ENCODE results near the gene TTN.

The TTN gene

GRCh38 chr2:178734518-178734917 is 72.7 kb downstream of the TTN start:
- no peak for DNase-seq (ENCODE audit: low read depth, low spot score)

GRCh38 chr2:178733975-178734374 is 73.2 kb downstream of the TTN start:
- DNase-seq (ENCODE audit: low read depth, low spot score): no peak

- DNase-seq (ENCODE audit: low read depth, low spot score): no peak
Measured at GRCh38 chr2:178732913-178733312, 74.3 kb downstream of the TTN start.

DNA sequence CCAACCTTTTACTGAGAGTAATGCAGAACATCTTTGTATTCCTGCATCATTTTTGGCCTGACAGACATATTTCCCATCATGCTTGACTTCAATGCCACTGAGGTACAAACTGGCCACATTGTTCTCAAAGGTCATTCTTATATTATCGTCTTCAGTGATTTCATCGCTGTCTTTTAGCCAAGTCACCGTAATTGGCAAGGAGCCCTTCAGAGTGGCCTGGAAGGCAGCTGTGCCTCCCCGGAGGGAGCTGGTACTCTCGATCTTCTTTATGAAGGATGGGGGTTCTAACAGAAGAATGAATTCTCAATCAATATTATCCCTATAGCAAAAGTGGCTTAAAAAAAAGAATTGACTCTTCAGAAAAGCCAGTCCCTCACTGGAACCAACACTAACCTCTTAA is 75.9 kb downstream of the TTN start:
- DNase-seq (ENCODE audit: low read depth, low spot score): no peak

DNA sequence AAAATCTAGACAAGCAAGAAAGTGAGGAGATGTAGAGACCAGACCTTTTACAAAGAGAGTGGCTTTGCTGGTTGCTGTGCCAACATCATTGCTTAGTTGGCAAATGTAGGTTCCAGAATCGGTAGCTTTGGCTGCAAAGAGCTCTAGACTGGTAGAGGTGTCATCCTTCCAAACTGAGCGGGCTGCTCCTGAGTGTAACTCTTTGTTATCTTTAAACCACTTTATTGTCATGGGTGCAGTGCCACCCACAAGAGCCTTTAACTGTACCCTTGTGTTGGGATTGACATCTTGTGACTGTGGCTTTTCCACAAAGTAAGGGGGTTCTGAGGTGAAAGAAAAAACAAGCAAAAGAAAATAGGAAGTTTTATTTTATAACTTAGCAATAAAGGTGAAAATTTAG is 77.2 kb downstream of the TTN start:
- no peak for DNase-seq (ENCODE audit: low read depth, low spot score)

DNA sequence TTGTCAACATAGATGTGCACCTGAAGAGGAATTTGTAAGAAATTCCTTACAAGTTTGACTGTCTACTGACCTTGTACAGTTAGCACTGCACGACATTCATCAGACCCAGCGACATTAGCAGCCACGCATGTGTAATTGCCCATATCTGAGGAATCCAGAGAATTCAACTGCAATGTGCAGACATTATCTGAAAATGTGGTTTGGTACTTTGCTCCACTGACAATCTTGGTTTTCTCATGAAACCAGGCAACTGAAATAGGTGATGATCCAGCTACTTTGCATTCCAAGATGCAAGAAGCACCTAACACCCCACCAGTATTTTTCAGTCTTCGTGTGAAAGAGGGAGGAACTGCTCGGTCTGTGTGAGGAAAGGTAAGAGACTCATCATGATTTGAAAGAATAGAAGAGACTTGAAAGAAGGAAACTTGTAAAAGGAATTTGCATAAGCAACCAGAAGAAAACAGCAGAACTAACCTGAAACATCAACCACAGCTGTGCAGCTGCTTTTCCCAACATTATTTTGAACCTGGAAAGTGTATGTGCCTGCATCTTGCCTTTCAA is 83.4 kb downstream of the TTN start:
- no peak for DNase-seq (ENCODE audit: low read depth, low spot score)

DNA sequence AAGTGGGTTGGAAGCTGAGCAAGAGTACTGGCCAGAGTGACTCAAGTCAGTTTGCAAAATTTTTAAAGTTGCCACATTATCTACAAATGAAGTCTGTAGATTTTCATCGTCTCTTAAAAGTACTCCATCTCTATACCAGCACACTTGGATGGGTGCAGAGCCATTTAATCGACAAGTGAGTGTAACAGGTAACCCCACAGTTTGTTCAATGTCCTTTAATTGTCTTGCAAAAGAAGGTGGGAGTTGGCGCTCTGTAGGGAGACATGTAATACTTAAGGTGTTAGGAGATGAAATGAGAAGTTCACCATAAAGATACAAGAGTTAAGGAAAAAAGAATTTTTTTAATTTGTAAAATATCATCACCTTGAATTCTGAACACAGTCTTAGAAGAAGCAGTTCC is 84.9 kb downstream of the TTN start:
- DNase-seq (ENCODE audit: low read depth, low spot score): no peak

DNA sequence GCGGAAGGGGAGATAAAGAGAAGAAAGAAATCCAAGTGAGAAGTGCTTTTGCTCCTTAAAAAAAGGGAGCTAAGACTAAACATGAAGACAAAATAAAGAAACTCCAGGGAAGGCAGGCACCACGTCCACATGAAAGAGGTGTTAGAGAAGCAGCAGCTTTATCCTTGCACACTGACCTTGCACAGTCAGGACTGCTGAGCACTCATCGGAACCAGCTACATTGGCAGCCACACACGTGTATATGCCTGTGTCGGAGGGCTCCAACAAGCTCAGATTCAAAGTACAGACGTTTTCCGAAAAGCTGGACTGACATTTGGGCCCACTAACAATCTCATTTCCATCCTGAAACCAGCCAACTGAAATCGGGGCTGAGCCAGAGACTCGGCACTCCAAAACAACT is 88.2 kb downstream of the TTN start:
- DNase-seq (ENCODE audit: low read depth, low spot score): no peak

- no peak for DNase-seq (ENCODE audit: low read depth, low spot score)
Measured at GRCh38 chr2:178718283-178718682, 88.9 kb downstream of the TTN start.

GRCh38 chr2:178716394-178716793 is 90.8 kb downstream of the TTN start:
- no peak for DNase-seq (ENCODE audit: low read depth, low spot score)

DNA sequence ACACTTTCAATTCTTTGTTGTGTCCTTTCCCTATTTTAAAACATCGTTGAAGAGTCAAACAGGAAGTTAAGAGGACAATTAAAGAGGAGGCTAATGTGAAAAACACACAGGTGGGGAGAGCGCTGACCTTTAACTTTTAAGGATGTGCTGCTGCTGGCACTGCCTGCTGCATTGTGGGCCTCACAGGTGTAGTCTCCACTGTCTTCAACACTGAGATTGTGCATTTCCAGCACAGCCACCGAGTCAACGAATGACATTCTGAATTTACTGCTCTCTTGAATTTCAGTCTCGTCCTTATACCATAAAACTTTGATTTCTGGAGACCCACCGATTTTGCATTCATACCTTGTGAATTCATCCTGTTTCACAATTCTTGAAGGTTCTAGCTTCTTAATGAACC is 91.9 kb downstream of the TTN start:
- DNase-seq (ENCODE audit: low read depth, low spot score): no peak

DNA sequence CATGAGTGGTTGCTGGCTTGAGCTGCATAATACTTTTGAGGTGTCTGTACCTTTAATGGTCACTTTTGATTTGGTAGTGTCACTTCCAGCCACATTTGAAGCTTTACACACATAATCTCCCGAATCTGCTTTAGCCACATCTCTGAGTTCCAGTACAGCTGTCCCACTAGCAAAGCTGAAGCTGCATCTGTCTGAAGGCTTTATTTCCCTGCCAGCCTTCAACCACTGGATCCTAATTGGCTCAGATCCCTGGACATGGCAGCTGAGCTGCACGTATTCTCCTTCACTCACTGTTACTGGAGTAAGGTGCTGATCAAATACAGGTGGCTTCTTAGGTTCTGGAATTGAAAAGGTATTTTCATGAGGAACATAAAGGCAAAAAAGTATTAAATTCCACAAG is 99.7 kb downstream of the TTN start:
- DNase-seq (ENCODE audit: low read depth, low spot score): no peak

- no peak for DNase-seq (ENCODE audit: low read depth, low spot score)
Measured at GRCh38 chr2:178704876-178705275, 102.3 kb downstream of the TTN start.

GRCh38 chr2:178702361-178702760 is 104.9 kb downstream of the TTN start:
- DNase-seq (ENCODE audit: low read depth, low spot score): no peak

GRCh38 chr2:178700922-178701342 is 106.3 kb downstream of the TTN start:
- DNase-seq (ENCODE audit: low read depth, low spot score): no peak

DNA sequence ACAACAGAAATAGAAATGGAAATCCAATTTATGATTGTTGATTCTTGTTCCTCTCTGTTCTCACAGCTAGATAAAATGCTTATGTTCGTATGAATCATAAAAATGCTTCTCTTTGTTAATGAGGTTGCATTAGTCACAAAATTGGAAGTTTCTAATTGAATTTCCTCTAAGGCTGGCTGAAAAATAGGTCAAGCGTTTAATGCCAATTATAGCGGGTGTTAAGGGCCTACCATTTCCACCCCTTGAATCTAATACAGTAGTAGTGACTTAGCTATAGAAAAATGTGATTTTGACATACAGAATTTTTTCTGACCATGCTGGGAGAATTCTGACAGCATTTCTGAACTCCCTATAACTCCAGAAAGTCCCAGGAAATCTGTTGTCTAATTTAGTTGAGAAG is 107.1 kb downstream of the TTN start:
- DNase-seq (ENCODE audit: low read depth, low spot score): no peak

DNA sequence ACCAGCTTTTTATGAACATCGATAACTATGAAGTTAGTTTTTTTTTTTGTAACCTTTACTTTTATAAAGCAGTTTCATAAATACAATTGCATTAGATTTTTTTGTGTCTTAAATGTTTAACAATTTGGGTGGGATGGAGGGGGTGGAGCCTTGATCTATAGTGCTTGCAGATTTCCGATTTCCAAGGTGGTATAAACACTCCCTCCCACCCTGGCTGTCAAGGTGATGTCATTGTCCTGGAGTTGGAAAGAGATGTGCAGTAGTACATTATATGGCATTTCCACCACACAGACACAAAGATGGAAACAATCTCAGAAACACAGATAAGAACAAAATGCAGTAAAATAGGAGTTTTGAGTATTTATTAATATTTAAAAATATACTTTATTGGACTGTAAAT is 114.4 kb downstream of the TTN start:
- DNase-seq (ENCODE audit: low read depth, low spot score): no peak

- no peak for DNase-seq (ENCODE audit: low read depth, low spot score)
Measured at GRCh38 chr2:178689808-178690207, 117.4 kb downstream of the TTN start.

GRCh38 chr2:178683877-178684276 is 123.3 kb downstream of the TTN start:
- DNase-seq (ENCODE audit: low read depth, low spot score): no peak

GRCh38 chr2:178681081-178681480 is 126.1 kb downstream of the TTN start:
- DNase-seq (ENCODE audit: low read depth, low spot score): no peak

DNA sequence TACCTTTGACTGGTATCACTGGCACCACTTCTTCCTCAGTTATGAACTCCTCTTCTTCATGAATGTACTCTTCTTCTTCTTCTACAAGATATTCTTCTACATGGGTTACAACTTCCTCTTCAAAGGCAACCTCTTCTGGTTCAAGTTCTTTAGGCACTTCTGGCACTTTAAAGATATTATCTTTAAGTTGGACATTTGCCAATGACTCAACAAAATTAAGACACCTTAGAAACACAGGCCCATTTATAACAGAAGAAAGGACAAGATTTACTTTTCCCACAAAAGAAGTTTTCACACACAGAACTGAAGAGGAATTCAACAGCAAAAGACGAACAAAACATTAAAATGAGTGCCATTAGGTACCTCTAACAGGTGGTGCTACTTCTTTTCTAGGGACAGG is 127.3 kb downstream of the TTN start:
- no peak for DNase-seq (ENCODE audit: low read depth, low spot score)

- no peak for DNase-seq (ENCODE audit: low read depth, low spot score)
Measured at GRCh38 chr2:178677599-178677998, 129.6 kb downstream of the TTN start.

DNA sequence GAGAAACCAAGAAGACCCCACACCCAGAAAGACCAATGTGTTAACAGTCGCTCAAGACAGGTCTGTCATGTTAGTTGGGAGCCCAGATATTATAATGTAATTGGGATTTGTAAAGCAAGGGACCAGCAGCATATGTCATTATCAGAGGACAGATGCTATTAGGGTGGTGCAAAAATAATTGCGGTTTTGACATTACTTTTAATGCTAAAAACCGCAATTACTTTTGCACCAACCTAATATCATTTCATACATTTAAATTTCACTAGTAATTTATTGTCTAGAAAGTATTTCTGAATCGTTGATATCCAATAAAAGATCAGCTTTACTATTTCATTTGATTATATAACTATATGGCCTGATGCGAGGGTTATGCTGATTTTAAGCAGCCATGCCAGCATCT is 131.2 kb downstream of the TTN start:
- no peak for DNase-seq (ENCODE audit: low read depth, low spot score)

GRCh38 chr2:178674122-178674521 is 133.1 kb downstream of the TTN start:
- no peak for DNase-seq (ENCODE audit: low read depth, low spot score)

- DNase-seq (ENCODE audit: low read depth, low spot score): no peak
Measured at GRCh38 chr2:178666458-178666857, 140.8 kb downstream of the TTN start.

Measured in brain pericyte (primary cell).